VCaP (cell line): ENCODE measurements around the gene GPR137.

Source experiments
- H3K27ac ChIP-seq: fragments of 450-650 bp; 2 replicates; pipeline ENCODE4 v1.5.1; 2017
- TF ChIP-seq, protein P1 (sequence below): fragments of 450-650 bp; conservative IDR thresholded peaks from 2 replicates; pipeline ENCODE4 v1.5.1; 2017; ENCODE audit warnings: mild to moderate bottlenecking, moderate library complexity

Gene GPR137

DNA sequence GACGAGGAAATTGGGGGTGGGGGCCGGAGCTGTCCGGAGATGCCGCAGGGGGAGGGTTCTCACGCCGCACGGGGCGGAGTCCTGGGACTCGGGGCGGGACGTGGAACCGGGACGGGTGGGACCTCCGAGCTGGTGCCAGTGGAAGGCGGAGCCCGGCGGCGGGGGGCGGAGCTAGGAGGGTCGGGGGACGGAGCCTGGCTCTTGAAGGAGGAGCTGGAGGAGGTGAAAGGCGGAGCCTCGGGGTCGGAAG, 44.5 kb upstream of the GPR137 start:
- TF ChIP-seq, protein P1, sequence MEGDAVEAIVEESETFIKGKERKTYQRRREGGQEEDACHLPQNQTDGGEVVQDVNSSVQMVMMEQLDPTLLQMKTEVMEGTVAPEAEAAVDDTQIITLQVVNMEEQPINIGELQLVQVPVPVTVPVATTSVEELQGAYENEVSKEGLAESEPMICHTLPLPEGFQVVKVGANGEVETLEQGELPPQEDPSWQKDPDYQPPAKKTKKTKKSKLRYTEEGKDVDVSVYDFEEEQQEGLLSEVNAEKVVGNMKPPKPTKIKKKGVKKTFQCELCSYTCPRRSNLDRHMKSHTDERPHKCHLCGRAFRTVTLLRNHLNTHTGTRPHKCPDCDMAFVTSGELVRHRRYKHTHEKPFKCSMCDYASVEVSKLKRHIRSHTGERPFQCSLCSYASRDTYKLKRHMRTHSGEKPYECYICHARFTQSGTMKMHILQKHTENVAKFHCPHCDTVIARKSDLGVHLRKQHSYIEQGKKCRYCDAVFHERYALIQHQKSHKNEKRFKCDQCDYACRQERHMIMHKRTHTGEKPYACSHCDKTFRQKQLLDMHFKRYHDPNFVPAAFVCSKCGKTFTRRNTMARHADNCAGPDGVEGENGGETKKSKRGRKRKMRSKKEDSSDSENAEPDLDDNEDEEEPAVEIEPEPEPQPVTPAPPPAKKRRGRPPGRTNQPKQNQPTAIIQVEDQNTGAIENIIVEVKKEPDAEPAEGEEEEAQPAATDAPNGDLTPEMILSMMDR: no peak
- peak overlapping the region; percentile 95 for H3K27ac ChIP-seq

DNA sequence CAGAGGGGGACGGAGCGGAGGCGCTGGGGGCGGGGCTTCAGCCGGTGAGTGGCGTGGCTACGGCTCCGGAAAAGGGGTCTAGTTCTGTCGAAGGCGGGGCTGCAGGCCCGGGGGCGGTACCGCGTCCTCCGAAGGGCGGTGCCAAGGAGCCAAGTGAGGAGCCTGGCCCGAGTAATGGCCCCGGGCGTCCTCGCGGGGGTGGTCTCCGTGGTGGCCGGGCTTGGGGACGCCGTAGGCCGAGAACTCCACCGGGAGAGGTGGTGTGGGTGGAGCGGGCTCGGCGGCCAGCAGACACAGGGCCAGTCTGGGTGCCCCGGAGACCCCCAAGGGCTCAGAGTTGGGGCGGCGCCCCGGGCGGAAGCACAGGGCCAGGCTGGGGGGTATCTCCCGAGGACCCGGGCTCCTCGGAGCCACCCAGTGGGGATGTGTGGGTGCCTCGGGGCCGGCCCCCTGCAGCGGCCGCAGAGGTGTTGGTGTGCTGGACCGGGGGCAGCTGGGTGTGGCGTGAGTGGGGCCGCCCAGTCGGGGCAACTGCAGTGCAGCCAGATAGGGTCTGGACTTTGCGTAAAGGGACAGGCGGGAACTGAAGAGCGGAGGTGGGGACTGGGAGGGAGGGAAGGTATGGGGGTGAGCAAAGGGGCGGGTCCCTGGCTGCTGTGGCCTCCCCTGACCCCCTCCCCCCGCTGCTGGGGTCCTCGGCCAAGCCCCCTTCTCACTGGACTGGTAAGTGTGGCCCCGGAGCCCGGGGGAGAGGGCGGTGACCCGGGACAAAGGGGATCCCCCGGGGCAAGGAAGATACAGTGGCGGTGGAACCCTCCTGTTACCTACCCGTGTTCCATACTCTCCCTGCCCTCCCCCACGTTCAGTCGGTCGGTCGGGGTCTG, 43.9 kb upstream of the GPR137 start:
- TF ChIP-seq, protein P1: peak; percentile 38
- peak overlapping the region; percentile 95 for H3K27ac ChIP-seq

DNA sequence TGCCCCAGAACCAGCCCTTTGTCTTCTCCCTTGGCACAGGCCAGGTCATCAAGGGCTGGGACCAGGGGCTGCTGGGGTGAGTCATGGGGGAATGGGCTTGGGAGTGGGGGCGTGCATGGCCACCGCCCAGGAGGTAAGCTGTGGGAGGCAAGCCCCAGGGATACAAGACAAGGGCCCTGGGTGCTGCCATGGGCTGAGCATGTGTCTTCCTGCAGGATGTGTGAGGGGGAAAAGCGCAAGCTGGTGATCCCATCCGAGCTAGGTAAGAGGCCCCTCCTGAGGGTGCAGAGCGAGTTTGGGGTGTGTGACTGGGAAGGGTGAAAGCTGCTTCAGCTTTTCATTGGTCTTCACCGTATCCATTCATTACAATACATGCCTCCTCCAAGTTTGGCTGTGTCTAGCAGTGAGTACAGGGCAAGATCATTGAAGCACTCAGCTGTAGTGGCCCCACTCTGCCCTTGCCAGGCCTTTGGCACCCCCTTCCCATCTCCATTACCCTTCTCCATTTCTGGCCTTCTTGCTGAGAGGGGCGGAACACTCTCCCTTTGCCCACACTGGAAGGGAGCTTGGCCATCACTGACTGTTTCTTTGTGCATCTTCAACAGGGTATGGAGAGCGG, 42.3 kb upstream of the GPR137 start:
- TF ChIP-seq, protein P1: no peak; the same call in 1 of the 2 replicates
- peak overlapping the region; percentile 95 for H3K27ac ChIP-seq

GRCh38 chr11:64244107-64244506, 41.5 kb upstream of the GPR137 start:
- TF ChIP-seq, protein P1: no peak
- peak overlapping the region; percentile 95 for H3K27ac ChIP-seq

DNA sequence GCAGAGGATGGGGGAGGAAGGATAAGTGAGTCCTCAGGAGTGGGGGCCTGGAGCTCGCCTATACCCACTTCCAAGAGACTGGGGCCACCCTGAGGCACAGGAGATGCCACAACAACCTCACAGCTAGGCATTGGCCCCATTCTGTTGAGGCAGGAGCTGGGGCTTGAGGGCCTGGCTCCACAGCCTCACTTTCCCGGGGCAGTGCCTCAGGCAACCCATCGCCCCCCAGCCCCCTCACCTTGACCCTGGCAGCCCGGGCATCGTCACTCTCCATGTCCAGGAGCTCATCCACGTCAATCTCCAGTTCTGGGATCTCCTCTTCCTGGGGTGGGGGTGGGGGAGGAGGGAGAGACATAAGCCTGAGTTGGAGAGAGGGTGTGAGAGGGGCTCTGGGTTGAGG, 40.7 kb upstream of the GPR137 start:
- peak overlapping the region; percentile 95 for H3K27ac ChIP-seq

GRCh38 chr11:64245401-64245796, 40.2 kb upstream of the GPR137 start:
- peak overlapping the region; percentile 95 for H3K27ac ChIP-seq
- TF ChIP-seq, protein P1: no peak

More for the DNA sequence above, 40.7 kb upstream of the GPR137 start:
- TF ChIP-seq, protein P1: no peak

DNA sequence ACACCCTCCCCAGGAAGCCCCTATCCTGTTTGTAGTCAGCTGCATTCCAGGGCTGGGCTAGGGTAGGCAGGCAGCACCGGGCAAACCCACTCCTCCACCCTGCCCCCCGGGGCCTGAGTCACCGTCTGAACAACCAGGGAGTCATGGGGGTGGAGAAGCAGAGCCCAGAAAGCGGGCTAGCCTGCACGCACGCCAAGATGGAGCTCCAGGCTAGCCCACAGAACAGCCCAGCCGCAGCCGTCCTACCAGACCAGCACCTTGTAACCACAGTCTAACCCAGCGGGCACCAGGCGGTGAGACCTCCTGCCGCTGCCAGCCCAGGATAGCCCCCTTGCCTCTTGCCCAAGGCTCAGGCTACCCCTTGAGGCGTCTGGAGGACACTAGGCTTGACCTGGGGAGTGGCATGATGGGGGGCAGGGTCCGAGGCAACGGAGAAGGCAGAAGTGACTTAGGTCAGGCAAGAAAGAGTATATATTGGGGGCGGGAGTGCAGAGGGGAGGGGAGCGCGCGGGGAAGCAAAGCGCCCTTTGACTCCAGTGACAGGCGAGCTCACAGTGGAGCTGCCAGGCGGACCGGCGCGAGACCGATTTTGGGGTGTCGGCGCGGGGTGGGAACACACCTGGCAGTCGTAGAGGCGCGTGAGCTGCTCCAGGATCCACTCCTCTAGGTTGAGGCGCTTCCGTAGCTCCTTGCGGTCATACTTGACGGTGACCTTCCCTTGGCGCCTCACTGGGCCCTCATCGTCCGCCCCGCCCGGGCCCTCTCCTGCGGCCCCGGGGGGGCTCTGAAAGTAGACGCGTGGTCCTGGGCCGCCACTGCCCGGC, 39.6 kb upstream of the GPR137 start:
- TF ChIP-seq, protein P1: no peak
- peak overlapping the region; percentile 95 for H3K27ac ChIP-seq

DNA sequence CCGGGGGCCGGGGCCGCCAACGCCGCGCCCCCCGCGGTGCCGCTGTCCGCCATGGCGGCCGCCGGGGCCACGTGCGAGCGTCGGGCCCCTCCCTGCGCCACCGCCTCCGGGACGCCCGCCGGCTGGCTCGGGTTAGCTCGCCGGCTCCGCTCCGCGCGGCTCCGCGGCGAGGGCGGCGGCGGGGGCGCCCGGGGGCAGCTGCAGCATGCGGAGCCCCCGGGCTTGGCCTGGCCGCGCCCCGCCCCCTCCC, 39.1 kb upstream of the GPR137 start:
- H3K27ac ChIP-seq: peak overlapping the region; percentile 95
